SK-N-MC (cell line): ENCODE measurements around the gene EPB41L3.
A peak's percentile ranks its signal among the peaks of the same experiment; 100 is the strongest.

Experiments used
- DNase-seq: peaks from one replicate; pipeline ENCODE4 v3.0.0-alpha.2; 2011; ENCODE audit warnings: low read depth, low spot score
- H3K27ac ChIP-seq: fragments of 200-600 bp; sonication (generic); 2 replicates; pipeline ENCODE4 v1.5.1; 2016; ENCODE audit warnings: mixed run types
- H3K36me3 ChIP-seq: fragments of 200-600 bp; sonication (generic); 2 replicates; pipeline ENCODE4 v1.6.1; 2017; ENCODE audit warnings: antibody characterized with exemption, low read length, mixed read lengths; ENCODE audit not compliant: insufficient read depth
- H3K4me3 ChIP-seq: fragments of 200-600 bp; sonication (generic); 2 replicates; pipeline ENCODE4 v1.5.1; 2016
- H3K9ac ChIP-seq: fragments of 200-600 bp; sonication (generic); 2 replicates; pipeline ENCODE4 v1.8.0; 2017; ENCODE audit warnings: mixed run types, mixed read lengths; ENCODE audit not compliant: insufficient read length
- H3K9me3 ChIP-seq: fragments of 200-600 bp; sonication (generic); 2 replicates; pipeline ENCODE4 v1.6.1; 2017; ENCODE audit warnings: low read depth, mild to moderate bottlenecking, antibody characterized with exemption, low read length, moderate library complexity, mixed read lengths
- EZH2 ChIP-seq: fragments of 200-600 bp; sonication (generic); IDR thresholded peaks from one replicate; pipeline ENCODE4 v1.6.1; 2017; ENCODE audit warnings: antibody characterized with exemption
- FOXP2 ChIP-seq: optimal IDR thresholded peaks from 2 replicates; pipeline ENCODE3; 2011; ENCODE audit warnings: mild to moderate bottlenecking, moderate library complexity; ENCODE audit not compliant: insufficient read depth; ENCODE audit errors: extremely low read length, control extremely low read depth
- POLR2AphosphoS5 ChIP-seq: IDR thresholded peaks from 2 replicates; pipeline ENCODE4 v1.6.1; 2012; ENCODE audit warnings: mild to moderate bottlenecking, low read depth, low read length, borderline replicate concordance

Gene EPB41L3

DNA sequence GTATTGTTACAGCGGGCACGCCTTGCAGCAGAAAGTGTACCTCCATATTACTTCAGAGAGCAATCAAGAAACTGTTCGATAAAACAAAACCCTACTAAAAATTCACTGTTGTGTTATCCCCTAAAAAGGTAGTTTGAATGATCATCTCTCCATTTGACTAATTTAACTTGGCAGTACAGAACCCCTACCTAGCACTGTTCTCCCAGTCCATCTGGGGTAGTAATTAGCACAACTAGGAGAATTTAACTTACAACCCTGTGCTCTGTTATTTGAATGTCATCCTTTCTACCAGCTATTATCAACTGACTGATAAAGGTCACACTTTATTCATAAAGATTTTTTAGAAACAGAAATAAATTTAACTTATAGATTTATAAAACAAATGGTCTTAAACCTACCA, 121.2 kb downstream of the EPB41L3 start:
- TF ChIP-seq FOXP2 (no peak), EZH2 (no peak), POLR2AphosphoS5 (no peak)
- Histone ChIP-seq H3K27ac (no peak overlapping the region), H3K9ac (no peak overlapping the region), H3K9me3 (no peaks in the 10 kb centered on the region), H3K4me3 (no peak overlapping the region), H3K36me3 (no peaks in the 10 kb centered on the region)
- DNase-seq, result no peak

DNA sequence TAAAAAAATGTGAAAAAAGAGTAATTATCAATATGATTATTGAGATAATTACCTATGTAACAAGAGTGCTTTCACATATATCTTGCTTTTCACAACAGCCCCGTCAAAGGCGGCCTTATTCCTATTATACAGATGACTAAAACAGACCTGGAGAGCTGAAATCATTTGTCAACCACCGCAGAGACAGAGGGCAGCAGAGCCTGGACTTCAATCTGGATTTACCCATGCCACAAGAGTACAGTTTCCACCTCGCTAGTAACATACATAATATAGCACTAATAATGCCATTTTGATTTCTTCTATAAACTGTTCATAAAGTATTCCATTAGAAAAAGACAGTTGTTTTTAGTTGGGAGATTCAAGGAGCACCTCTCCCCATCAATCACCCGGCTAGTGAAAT, 121.8 kb downstream of the EPB41L3 start:
- Histone ChIP-seq H3K4me3 (no peak overlapping the region), H3K36me3 (no peaks in the 10 kb centered on the region), H3K9me3 (no peaks in the 10 kb centered on the region), H3K9ac (no peak overlapping the region), H3K27ac (no peak overlapping the region)
- DNase-seq, result no peak
- no peak for TF ChIP-seq EZH2
- no peak for TF ChIP-seq FOXP2
- no peak for TF ChIP-seq POLR2AphosphoS5

DNA sequence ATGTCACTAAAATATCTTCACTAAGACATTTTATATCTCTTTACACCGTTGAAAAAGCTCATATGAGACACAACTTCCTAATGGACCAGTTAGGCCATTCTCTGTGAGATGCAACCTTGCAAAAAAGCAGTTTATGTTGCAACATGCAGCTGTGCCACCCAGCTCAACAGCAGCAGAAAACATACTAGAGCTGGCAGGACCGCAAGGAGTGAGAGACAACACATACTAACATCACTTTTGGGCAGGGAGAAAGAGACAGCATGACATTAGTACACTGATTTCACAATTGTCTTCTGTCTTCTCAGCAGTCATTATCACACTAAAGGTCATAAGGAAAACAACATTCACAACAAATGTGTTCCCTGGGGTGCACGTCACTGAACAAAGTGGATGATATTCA, 122.9 kb downstream of the EPB41L3 start:
- Histone ChIP-seq H3K9ac (no peak overlapping the region), H3K36me3 (no peaks in the 10 kb centered on the region), H3K4me3 (no peak overlapping the region), H3K9me3 (no peaks in the 10 kb centered on the region), H3K27ac (no peak overlapping the region)
- TF ChIP-seq POLR2AphosphoS5 (no peak), FOXP2 (no peak), EZH2 (no peak)
- no peak for DNase-seq

DNA sequence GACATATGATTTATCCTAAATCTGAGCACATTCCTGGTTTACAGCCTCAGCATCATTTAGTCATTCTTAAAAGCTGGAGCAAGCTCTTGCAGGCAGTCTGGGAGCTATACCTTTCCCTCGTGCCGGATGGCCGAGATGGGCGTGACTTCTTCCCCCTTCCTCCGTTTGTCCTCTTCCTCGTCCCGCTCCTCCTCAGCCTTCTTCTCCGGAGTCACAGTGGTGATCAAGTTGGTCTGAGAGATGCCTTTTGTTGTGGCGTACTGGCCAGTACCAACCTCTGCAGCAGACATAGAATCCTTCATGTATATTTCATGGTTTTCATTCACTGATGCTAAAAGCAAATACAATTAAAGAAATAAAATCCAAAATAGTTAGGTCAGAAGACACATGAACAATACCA, 124.2 kb downstream of the EPB41L3 start:
- no peaks in the 10 kb centered on the region for H3K9me3 ChIP-seq
- H3K36me3 ChIP-seq, result no peaks in the 10 kb centered on the region
- DNase-seq, result no peak
- no peak for TF ChIP-seq POLR2AphosphoS5
- no peak for TF ChIP-seq EZH2
- TF ChIP-seq FOXP2, result no peak
- no peak overlapping the region for H3K27ac ChIP-seq
- H3K4me3 ChIP-seq, result no peak overlapping the region
- H3K9ac ChIP-seq, result no peak overlapping the region

DNA sequence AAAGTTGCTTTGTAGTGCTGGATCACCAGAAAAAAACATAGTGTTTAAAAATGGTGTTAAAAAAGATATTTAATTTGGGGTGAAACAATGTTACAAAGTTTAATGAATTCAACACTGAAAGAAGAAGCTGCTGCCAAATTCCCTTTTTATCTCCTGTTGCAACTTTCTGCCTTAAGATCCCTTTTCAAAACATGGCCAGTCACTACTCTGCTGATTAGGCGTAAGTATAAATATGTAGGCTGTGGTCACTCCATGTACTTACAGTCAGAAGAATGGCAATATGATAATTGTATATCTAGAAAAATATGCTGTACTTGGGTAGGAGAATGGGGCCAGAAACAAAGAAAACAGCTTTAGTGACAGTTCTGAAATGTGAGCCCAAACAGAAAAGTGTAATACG, 124.8 kb downstream of the EPB41L3 start:
- no peak overlapping the region for H3K9ac ChIP-seq
- no peak for DNase-seq
- H3K9me3 ChIP-seq, result no peaks in the 10 kb centered on the region
- H3K4me3 ChIP-seq, result no peak overlapping the region
- TF ChIP-seq POLR2AphosphoS5, result no peak
- no peak for TF ChIP-seq FOXP2
- no peak for TF ChIP-seq EZH2
- H3K27ac ChIP-seq, result no peak overlapping the region
- no peaks in the 10 kb centered on the region for H3K36me3 ChIP-seq

DNA sequence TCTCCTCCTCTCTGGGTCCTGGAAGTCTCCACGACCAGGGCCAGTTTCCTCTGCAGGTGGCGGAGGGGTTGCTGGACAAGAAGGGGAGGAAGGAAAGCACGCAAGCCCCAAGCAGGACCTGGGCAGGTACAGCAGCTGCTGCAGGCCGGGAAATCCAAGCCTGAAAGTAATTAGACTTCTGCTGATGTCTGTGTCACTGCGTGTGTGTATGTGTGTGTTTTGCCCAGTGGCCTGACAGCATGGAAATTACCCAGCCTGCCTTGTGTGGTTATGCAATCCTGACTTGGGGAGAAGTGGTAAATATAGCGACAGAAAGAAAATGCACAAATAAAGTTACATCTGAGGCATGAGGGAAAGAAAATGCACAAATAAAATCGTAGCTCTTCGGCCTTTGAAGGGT, 126.5 kb downstream of the EPB41L3 start:
- Histone ChIP-seq H3K36me3 (no peaks in the 10 kb centered on the region), H3K27ac (no peak overlapping the region), H3K9me3 (no peaks in the 10 kb centered on the region), H3K9ac (no peak overlapping the region), H3K4me3 (0 out of 2 replicates have a peak overlapping the region, but pooled peaks have one; percentile 15)
- TF ChIP-seq FOXP2 (no peak), POLR2AphosphoS5 (no peak), EZH2 (no peak)
- no peak for DNase-seq

DNA sequence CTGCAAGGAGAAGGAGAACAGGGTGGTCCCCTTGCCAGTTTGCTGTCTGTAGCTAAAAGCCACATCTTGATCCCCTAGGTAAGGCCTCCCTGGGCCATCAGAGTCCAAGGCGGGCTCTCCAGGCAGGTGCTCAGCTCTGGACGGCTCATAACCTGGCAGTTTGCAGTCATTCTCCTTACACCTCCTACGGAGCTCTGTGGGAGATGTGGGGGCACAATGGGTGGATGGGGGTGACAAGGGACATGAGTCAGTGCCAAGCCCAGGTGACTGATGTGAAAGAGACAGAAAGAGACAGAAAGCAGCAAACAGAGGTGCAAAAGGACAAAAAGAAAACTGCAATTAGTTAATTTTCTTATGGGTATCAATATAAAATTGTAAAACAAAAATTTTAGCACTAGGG, 127.7 kb downstream of the EPB41L3 start:
- Histone ChIP-seq H3K4me3 (no peak overlapping the region), H3K9ac (no peak overlapping the region), H3K36me3 (no peaks in the 10 kb centered on the region), H3K27ac (no peak overlapping the region), H3K9me3 (no peaks in the 10 kb centered on the region)
- TF ChIP-seq FOXP2 (no peak), EZH2 (no peak), POLR2AphosphoS5 (no peak)
- no peak for DNase-seq

DNA sequence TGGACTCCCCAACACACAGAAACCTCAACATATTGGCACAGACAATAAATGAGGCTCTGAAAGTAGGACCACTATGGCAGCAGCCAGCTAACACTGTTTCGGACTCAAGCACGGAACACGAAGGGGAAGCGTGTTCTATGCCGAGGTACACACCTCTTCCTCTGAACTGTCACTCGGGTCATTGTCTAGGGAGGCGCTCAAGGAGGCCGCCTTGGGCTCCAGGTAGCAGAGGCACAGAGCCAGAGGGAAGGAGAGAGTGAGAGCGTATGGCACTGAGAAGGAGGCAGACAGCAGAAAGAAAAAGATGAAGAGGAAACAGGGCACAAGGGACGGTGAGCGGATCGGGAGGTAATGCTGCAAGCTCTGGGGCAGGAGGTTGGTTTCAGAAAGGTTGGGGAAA, 128.1 kb downstream of the EPB41L3 start:
- no peaks in the 10 kb centered on the region for H3K36me3 ChIP-seq
- H3K9me3 ChIP-seq, result no peaks in the 10 kb centered on the region
- DNase-seq, result no peak
- TF ChIP-seq POLR2AphosphoS5 (no peak), EZH2 (no peak), FOXP2 (no peak)
- no peak overlapping the region for H3K4me3 ChIP-seq
- H3K9ac ChIP-seq, result no peak overlapping the region
- H3K27ac ChIP-seq, result no peak overlapping the region

DNA sequence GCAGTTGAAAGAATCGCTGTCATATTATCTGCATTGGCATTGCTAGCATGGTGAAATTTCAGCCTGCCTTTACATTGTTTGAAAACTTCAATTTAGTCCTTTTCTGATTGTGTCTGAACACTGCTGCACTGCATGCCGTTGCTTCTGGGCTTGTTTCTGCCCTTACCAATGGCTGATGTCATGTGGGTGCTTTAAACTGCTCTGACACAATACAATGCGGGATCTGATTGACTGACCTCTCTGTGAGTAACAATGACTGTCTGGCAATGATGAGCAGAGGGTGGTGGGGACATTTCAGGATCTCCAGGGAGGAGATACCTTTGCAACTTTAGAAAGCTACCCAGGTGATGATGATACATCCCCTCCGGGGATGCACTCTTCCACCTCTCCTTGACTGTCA, 128.8 kb downstream of the EPB41L3 start:
- H3K4me3 ChIP-seq, result no peak overlapping the region
- DNase-seq, result no peak
- no peak overlapping the region for H3K9ac ChIP-seq
- no peaks in the 10 kb centered on the region for H3K9me3 ChIP-seq
- TF ChIP-seq FOXP2 (no peak), EZH2 (no peak), POLR2AphosphoS5 (no peak)
- H3K27ac ChIP-seq, result no peak overlapping the region
- H3K36me3 ChIP-seq, result no peaks in the 10 kb centered on the region

DNA sequence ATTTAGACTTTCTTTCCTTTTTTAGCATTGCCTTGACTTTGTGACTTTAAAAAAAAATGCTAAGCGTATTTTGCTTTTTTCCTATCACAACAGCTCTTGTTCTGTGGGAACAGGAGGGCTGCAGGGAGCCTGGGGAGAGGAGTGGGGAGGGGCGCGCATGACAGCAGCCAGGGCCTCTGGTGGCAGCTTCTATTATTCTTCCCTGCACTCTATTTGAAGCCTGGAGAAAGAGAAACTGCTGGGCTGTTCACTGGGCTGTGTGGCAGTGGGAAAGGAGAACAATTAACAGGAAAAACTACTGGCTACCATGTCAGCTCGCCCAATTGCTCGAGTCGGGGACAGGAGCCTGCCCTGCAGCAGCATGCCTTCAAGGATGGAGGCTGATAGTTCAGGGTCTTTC, 129.3 kb downstream of the EPB41L3 start:
- Histone ChIP-seq H3K9me3 (no peaks in the 10 kb centered on the region), H3K36me3 (no peaks in the 10 kb centered on the region), H3K9ac (no peak overlapping the region), H3K4me3 (no peak overlapping the region), H3K27ac (no peak overlapping the region)
- TF ChIP-seq POLR2AphosphoS5 (no peak), FOXP2 (no peak), EZH2 (no peak)
- no peak for DNase-seq
